ENCODE results near the gene GJB5.
"Not testable (repeated sequence)": the region's sequence is repeated elsewhere in the genome, so short reads cannot be mapped to it uniquely, and the experiment has no call there.

The GJB5 gene

DNA sequence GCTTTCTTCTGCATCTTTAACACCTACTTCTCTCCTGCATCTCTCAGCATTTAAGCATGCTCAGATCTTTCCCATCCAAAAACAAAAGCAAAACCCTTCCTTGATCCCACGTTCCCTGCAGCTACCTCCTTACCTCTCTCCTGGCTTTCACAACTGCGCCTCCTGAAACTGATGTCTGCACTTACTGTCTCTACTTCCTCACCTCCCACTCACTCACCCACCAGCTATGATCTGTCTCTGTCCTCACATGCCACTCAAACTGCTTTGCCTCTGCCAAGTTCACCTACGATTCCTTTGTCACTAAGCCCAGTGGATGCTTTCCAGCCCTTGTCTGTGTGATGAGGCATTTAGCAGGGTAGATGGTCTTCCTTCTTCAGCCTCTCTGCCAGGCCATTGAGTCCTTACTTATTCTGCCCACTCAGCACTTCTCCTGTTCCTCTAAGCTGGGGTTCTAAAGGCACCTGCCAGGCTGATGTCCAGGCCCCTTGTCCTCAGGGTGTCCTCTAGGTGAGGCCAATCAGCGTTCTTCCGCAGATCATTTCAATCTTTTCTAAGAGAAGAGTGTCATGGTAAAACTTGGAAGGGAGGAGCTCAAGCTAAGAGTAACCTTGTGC is 16.2 kb downstream of the GJB5 start:
- peaks cover 14% of the 10 kb centered on the region for H3K4me1 ChIP-seq (ENCODE audit: insufficient read depth, poor library complexity, severe bottlenecking)
- no peaks in the 10 kb centered on the region for H3K36me3 ChIP-seq (ENCODE audit: low read depth)
- H3K27me3 ChIP-seq (ENCODE audit: insufficient read depth, poor library complexity, severe bottlenecking): no peaks in the 10 kb centered on the region
- DNase-seq (ENCODE audit: low spot score) (no peak), ATAC-seq (ENCODE audit: low read depth) (peak; percentile 10; the same call in 1 of the 3 replicates)
- H3K4me3 ChIP-seq (ENCODE audit: severe bottlenecking): no peak overlapping the region
- H3K9me3 ChIP-seq (ENCODE audit: severe bottlenecking): no peaks in the 10 kb centered on the region
- H3K27ac ChIP-seq (ENCODE audit: poor library complexity, severe bottlenecking): no peak overlapping the region
- no peak for TF ChIP-seq CTCF (IDR thresholded peaks at IDR 0.05; ENCODE audit: poor library complexity, severe bottlenecking)

GRCh38 chr1:34771573-34772371 is 16.9 kb downstream of the GJB5 start:
- H3K36me3 ChIP-seq (ENCODE audit: low read depth): no peaks in the 10 kb centered on the region
- no peak for TF ChIP-seq CTCF (IDR thresholded peaks at IDR 0.05; ENCODE audit: poor library complexity, severe bottlenecking)
- no peak for DNase-seq (ENCODE audit: low spot score)
- ATAC-seq (ENCODE audit: low read depth): no peak
- peaks cover 14% of the 10 kb centered on the region for H3K4me1 ChIP-seq (ENCODE audit: insufficient read depth, poor library complexity, severe bottlenecking)
- no peaks in the 10 kb centered on the region for H3K27me3 ChIP-seq (ENCODE audit: insufficient read depth, poor library complexity, severe bottlenecking)
- no peaks in the 10 kb centered on the region for H3K9me3 ChIP-seq (ENCODE audit: severe bottlenecking)
- H3K4me3 ChIP-seq (ENCODE audit: severe bottlenecking): no peak overlapping the region
- H3K27ac ChIP-seq (ENCODE audit: poor library complexity, severe bottlenecking): no peak overlapping the region

GRCh38 chr1:34773114-34773513 is 18.3 kb downstream of the GJB5 start:
- H3K27ac ChIP-seq (ENCODE audit: poor library complexity, severe bottlenecking); H3K27me3 ChIP-seq (ENCODE audit: insufficient read depth, poor library complexity, severe bottlenecking); DNase-seq (ENCODE audit: low spot score); ATAC-seq (ENCODE audit: low read depth); H3K36me3 ChIP-seq (ENCODE audit: low read depth); H3K9me3 ChIP-seq (ENCODE audit: severe bottlenecking); H3K4me3 ChIP-seq (ENCODE audit: severe bottlenecking): not testable (repeated sequence)
- peaks cover 15% of the 10 kb centered on the region for H3K4me1 ChIP-seq (ENCODE audit: insufficient read depth, poor library complexity, severe bottlenecking)

DNA sequence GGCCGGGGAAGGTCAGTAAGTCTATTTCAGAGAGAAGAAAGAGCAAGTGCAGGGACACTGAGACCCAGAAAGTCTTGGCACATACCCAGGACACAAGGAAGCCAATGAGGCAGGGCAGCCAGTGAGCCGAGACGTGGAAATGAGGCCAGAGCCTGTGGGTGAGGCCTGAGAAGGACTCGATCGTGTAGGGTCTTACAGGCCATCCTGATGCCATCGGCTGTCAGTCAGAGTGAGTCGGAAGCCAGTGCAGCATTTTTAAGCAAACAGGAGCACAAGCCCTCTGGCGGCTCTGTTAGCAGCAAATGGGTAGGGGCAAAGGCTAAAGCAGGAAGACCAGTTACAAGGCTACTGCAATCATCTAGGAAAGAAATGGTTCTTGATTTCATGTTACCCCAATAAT is 20.1 kb downstream of the GJB5 start:
- H3K9me3 ChIP-seq (ENCODE audit: severe bottlenecking): no peaks in the 10 kb centered on the region
- H3K4me1 ChIP-seq (ENCODE audit: insufficient read depth, poor library complexity, severe bottlenecking): peaks cover 33% of the 10 kb centered on the region
- DNase-seq (ENCODE audit: low spot score): no peak
- TF ChIP-seq CTCF (IDR thresholded peaks at IDR 0.05; ENCODE audit: poor library complexity, severe bottlenecking): no peak
- no peak overlapping the region for H3K4me3 ChIP-seq (ENCODE audit: severe bottlenecking)
- ATAC-seq (ENCODE audit: low read depth): no peak
- no peaks in the 10 kb centered on the region for H3K27me3 ChIP-seq (ENCODE audit: insufficient read depth, poor library complexity, severe bottlenecking)
- H3K36me3 ChIP-seq (ENCODE audit: low read depth): no peaks in the 10 kb centered on the region
- H3K27ac ChIP-seq (ENCODE audit: poor library complexity, severe bottlenecking): no peak overlapping the region

GRCh38 chr1:34776911-34777310 is 22.1 kb downstream of the GJB5 start:
- no peak overlapping the region for H3K27ac ChIP-seq (ENCODE audit: poor library complexity, severe bottlenecking)
- no peak overlapping the region for H3K4me3 ChIP-seq (ENCODE audit: severe bottlenecking)
- peaks cover 32% of the 10 kb centered on the region for H3K4me1 ChIP-seq (ENCODE audit: insufficient read depth, poor library complexity, severe bottlenecking)
- ATAC-seq (ENCODE audit: low read depth): no peak
- no peak for DNase-seq (ENCODE audit: low spot score)
- no peaks in the 10 kb centered on the region for H3K9me3 ChIP-seq (ENCODE audit: severe bottlenecking)
- TF ChIP-seq CTCF (IDR thresholded peaks at IDR 0.05; ENCODE audit: poor library complexity, severe bottlenecking): no peak
- no peaks in the 10 kb centered on the region; the same call in 1 of the 2 replicates for H3K36me3 ChIP-seq (ENCODE audit: low read depth)
- H3K27me3 ChIP-seq (ENCODE audit: insufficient read depth, poor library complexity, severe bottlenecking): no peaks in the 10 kb centered on the region
